Measurements from ENCODE around the gene PTPRH. TPM values are rescaled to one million over a fixed set of nuclear protein-coding genes. Genes with fewer than 3 reads are reported as not detected.

Gene PTPRH
- total RNA-seq, 1 experiment from 2014 or later, result 15.9 TPM

DNA sequence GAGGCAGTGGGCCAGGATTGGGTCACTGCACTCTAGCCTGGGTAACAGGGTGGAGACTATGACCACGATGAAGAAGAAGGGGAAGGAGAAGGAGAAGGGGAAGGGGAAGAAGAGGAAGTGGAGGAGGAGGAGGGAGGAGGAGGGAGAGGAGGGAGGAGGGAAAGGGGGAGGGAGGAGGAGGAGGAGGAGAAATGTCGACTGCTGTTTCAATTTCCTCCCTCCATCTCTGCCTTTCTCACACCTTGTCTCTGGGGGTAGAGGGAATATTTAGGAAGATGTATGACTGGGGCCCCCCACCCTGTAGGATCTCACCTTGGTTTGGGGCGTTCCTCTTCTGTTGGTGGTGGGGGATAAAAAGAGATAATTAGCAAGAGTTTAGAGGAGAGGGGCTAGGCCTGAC, 64.1 kb downstream of the PTPRH start:
- no TSS peak for BruUV-seq (replicated peaks)
- Histone ChIP-seq H3K27ac (ENCODE audit: low read depth, low read length) (peak overlapping the region; percentile 34; the same call in 1 of the 2 replicates), H3K9me3 (ENCODE audit: control insufficient read depth in 1 of 2, insufficient read depth in 1 of 2, low read depth in 1 of 2, low read length in 2 of 2) (no peaks in the 10 kb centered on the region), H4K20me1 (ENCODE audit: insufficient read depth) (no peaks in the 10 kb centered on the region), H3K9me2 (ENCODE audit: insufficient read depth) (no peaks in the 10 kb centered on the region), H3K36me3 (ENCODE audit: control insufficient read depth in 1 of 2, insufficient read depth in 2 of 2, low read length in 2 of 2) (no peaks in the 10 kb centered on the region), H3K9ac (ENCODE audit: low read length) (peak overlapping the region; percentile 57), H3K79me2 (ENCODE audit: insufficient read depth, low read length) (peaks cover 4% of the 10 kb centered on the region), H3K4me2 (ENCODE audit: low read length) (peak overlapping the region; percentile 88), H3K27me3 (ENCODE audit: insufficient read depth, low read length) (no peaks in the 10 kb centered on the region), H3K4me3 (replicated peaks in 1 of 2; ENCODE audit: low read depth in 1 of 2, low read length in 2 of 2) (peak overlapping the region; percentile 60 to 69), H3K4me1 (ENCODE audit: control insufficient read depth in 1 of 2, insufficient read depth in 2 of 2, low read length in 2 of 2) (peaks cover 14 to 60% of the 10 kb centered on the region in 2 experiments), H2AFZ (ENCODE audit: low read depth, low read length, poor library complexity, severe bottlenecking) (no peak overlapping the region)
- no peak for TF ChIP-seq ELF1 (IDR thresholded peaks at IDR 0.05; ENCODE audit: borderline replicate concordance, low read depth)
- TF ChIP-seq RAD21 (IDR thresholded peaks at IDR 0.05; ENCODE audit: low read depth), result no peak
- TF ChIP-seq FOSL1 (IDR thresholded peaks at IDR 0.05; ENCODE audit: low read depth), result no peak
- no peak for TF ChIP-seq SRF (IDR thresholded peaks at IDR 0.05; ENCODE audit: low read depth)
- no peak for TF ChIP-seq MAX (IDR thresholded peaks at IDR 0.05)
- no peak for TF ChIP-seq YY1 (IDR thresholded peaks at IDR 0.05; ENCODE audit: extremely low read depth, insufficient replicate concordance, low read depth, low read length)
- no peak for TF ChIP-seq POLR2AphosphoS5 (IDR thresholded peaks at IDR 0.05; ENCODE audit: low read depth, low read length)
- TF ChIP-seq SIN3A (IDR thresholded peaks at IDR 0.05; ENCODE audit: low read depth), result no peak
- TF ChIP-seq JUND (IDR thresholded peaks at IDR 0.05), result no peak
- no peak for TF ChIP-seq CTCF (IDR thresholded peaks at IDR 0.05 in 2 of 3, conservative IDR thresholded peaks at IDR 0.05 in 1 of 3; ENCODE audit: borderline replicate concordance in 1 of 3, insufficient read depth in 1 of 3, low read depth in 2 of 3, low read length in 2 of 3)
- TF ChIP-seq CBX3 (IDR thresholded peaks at IDR 0.05; ENCODE audit: low read depth), result no peak
- TF ChIP-seq EZH2 (IDR thresholded peaks at IDR 0.05), result no peak
- TF ChIP-seq POLR2A (IDR thresholded peaks at IDR 0.05; ENCODE audit: borderline replicate concordance, extremely low read depth, insufficient read depth, insufficient read length), result no peak
- TF ChIP-seq EZH2phosphoT487 (IDR thresholded peaks at IDR 0.05; ENCODE audit: borderline replicate concordance), result no peak
- ChIA-PET CTCF (interaction anchor here (2.0 to 4.4 kb wide), 2 partner anchors 11 to 15 kb away, joined by 9 to 53 read pairs; no protein-coding TSS in a partner anchor), RAD21 (ENCODE audit: low non-redundant PET in 1 of 2, low total read pairs in 2 of 2, uncharacterized antibody in 2 of 2, unreplicated experiment in 2 of 2) (no interaction called here), POLR2A (interaction anchor here (1.9 to 2.9 kb wide), 2 partner anchors 15 to 28 kb away, joined by 10 to 24 read pairs; partner anchors contain the start of gene PPP1R12C)
- DNase-seq (ENCODE audit: low read depth, low spot score), result no peak
- intact Hi-C loops (cut with micrococcal nuclease), result loop anchor here (10.0 kb wide), 1 partner anchor 490 kb away; no protein-coding TSS in a partner anchor
- ATAC-seq, result no peak
